Mononuclear cell (primary cell): Measurements from ENCODE around the gene OBSCN. TPM values are rescaled to one million over a fixed set of nuclear protein-coding genes. Genes with fewer than 3 reads are reported as not detected.
"Not testable (repeated sequence)": the region's sequence is repeated elsewhere in the genome, so short reads cannot be mapped to it uniquely, and the experiment has no call there.

Experiments used
- H3K27me3 ChIP-seq: 2 replicates; pipeline ENCODE4 v1.6.0; 2011; ENCODE audit warnings: low read length, control low read depth; ENCODE audit not compliant: insufficient read depth
- H3K4me1 ChIP-seq: 2 replicates; pipeline ENCODE4 v1.5.1; 2011; ENCODE audit warnings: mild to moderate bottlenecking, low read length, control low read depth; ENCODE audit not compliant: insufficient read depth
- H3K4me3 ChIP-seq: 2 replicates; pipeline ENCODE4 v1.5.1; 2011; ENCODE audit warnings: mild to moderate bottlenecking, low read length, moderate library complexity
- H3K9me3 ChIP-seq: 2 replicates; pipeline ENCODE4 v1.5.1; 2011; ENCODE audit warnings: low read depth, mild to moderate bottlenecking, control low read depth, low read length
- total RNA-seq: library from RNA; depleted of rRNA; stranded (reverse); fragments of >200 nt; gene quantifications from one replicate; pipeline ENCODE4 v1.2.3, GENCODE V29; 2012

The OBSCN gene
- total RNA-seq, 1 donor, result 26.3 TPM

DNA sequence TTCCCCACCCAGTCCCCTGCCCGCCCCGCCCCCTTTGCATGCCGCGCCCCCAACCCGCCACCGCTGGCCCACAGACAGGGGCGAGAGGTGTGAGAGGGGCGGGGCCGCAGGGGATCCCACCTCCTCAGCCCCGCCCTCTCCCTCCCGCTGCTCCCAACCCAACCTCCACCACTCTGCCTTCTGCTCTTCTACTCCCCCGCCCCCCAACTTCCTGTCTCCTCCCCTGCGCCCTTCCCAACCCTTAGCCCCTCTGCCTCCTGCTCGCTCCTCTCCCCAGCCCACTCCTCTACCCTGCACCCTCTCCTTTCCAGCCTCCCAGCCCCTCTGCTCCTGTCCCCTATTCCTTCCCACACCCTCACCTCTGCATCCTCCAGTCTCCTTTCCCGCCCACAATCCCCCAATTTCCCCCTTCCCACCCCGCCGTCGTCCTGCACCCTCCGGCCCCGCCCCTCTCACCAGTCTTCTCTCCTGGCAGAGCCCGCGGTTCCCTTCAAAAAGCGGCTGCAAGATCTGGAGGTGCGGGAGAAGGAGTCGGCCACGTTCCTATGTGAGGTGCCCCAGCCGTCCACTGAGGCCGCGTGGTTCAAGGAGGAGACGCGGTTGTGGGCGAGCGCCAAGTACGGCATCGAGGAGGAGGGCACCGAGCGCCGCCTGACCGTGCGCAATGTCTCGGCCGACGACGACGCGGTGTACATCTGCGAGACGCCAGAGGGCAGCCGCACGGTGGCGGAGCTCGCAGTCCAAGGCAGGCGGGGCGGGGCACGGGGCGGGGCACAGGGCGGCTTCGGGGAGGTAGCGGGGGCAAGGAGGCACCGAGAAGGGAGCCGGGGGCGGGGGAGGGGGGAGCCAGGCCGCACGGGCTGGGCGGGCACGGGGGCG lies 5.4 kb downstream of the OBSCN start:
- Histone ChIP-seq H3K4me1 (no peaks in the 10 kb centered on the region), H3K4me3 (peak overlapping the region; percentile 24), H3K27me3 (no peaks in the 10 kb centered on the region), H3K9me3 (no peaks in the 10 kb centered on the region)

DNA sequence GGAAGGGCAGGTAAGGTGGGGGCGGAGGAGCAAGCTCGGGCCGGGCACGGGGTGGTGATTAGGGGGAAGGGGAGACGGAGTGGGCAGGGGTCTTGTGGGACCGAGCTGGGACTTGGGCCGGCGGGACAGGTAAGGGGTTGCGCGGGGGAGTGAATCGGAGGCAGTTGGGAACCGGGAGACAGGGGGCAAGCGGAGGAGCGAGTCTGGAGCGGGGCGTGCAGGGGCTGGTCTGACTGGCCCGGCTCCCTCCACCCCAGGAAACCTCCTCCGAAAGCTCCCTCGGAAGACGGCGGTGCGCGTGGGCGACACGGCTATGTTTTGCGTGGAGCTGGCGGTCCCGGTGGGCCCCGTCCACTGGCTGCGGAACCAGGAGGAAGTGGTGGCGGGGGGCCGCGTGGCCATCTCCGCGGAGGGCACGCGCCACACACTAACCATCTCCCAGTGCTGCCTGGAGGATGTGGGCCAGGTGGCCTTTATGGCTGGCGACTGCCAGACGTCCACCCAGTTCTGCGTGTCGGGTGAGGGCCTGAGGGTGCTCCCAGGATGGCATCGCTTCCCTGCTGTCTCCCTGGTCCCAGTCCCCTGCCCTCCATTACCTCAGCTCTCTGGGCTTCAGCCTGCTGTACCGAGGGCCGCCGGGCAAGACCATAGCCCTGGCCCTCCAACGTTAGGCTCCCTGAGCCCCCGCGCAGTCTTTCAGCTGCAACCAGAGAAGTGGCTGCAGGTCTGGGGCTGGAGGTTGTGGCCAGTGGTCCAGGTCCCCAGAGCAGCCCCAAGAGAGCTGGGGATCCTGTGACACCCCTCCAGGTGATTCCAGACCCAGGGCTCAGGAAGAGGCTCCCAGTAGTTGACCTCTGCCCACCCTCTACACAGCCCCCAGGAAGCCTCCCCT lies 6.3 kb downstream of the OBSCN start:
- Histone ChIP-seq H3K27me3 (no peaks in the 10 kb centered on the region), H3K9me3 (no peaks in the 10 kb centered on the region), H3K4me3 (no peak overlapping the region), H3K4me1 (no peaks in the 10 kb centered on the region)

DNA sequence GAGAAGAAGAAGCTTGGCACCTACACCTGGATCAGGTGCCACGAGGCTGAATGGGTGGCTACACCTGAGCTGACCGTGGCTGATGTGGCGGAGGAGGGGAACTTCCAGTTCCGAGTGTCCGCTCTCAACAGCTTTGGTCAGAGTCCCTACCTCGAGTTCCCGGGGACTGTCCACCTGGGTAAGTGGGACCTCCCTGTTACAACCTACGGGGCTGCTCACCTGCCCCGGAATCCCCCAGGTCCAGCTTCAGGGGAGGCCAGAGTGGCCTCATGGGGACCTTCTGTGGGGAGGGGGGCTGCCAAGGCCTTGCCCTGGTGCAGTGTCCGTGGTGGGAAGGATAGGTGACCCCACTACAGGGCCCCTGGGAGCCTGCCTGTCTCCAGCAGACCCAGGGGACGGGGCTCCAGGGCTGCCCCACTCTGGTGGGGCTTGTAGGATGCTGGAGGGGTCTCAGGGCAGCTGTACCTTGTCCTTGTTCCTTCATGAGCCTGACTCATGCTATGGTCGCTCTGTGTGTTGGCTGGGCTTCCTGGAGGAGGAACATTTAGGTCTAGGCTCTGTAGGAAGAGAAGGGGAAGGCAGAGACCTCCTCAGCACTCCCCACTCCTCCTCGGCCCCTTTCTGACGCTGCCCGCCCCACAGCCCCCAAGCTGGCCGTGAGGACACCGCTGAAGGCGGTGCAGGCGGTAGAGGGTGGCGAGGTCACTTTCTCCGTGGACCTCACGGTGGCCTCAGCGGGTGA lies 7.2 kb downstream of the OBSCN start:
- Histone ChIP-seq H3K4me3 (no peak overlapping the region), H3K27me3 (no peaks in the 10 kb centered on the region), H3K9me3 (no peaks in the 10 kb centered on the region), H3K4me1 (no peaks in the 10 kb centered on the region)

DNA sequence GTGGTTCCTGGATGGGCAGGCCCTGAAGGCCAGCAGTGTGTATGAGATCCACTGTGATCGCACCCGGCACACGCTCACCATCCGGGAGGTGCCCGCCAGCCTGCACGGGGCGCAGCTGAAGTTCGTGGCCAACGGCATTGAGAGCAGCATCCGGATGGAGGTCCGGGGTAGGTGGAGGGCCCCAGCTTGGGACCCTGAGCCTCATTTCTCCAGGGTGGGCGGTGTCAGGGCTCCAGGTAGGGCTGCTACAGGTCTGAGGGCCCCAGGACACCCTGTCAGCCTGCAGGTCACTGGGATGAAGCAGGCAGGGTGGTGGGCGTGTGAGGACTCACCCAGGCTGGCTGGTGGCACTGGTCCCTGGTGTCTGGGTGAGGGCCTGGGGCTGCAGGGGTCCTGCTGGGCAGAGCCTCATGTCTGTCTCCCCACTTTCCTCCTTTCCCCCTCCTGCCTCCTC lies 7.8 kb downstream of the OBSCN start:
- Histone ChIP-seq H3K4me3 (no peak overlapping the region), H3K9me3 (no peaks in the 10 kb centered on the region), H3K27me3 (no peaks in the 10 kb centered on the region), H3K4me1 (no peaks in the 10 kb centered on the region)

DNA sequence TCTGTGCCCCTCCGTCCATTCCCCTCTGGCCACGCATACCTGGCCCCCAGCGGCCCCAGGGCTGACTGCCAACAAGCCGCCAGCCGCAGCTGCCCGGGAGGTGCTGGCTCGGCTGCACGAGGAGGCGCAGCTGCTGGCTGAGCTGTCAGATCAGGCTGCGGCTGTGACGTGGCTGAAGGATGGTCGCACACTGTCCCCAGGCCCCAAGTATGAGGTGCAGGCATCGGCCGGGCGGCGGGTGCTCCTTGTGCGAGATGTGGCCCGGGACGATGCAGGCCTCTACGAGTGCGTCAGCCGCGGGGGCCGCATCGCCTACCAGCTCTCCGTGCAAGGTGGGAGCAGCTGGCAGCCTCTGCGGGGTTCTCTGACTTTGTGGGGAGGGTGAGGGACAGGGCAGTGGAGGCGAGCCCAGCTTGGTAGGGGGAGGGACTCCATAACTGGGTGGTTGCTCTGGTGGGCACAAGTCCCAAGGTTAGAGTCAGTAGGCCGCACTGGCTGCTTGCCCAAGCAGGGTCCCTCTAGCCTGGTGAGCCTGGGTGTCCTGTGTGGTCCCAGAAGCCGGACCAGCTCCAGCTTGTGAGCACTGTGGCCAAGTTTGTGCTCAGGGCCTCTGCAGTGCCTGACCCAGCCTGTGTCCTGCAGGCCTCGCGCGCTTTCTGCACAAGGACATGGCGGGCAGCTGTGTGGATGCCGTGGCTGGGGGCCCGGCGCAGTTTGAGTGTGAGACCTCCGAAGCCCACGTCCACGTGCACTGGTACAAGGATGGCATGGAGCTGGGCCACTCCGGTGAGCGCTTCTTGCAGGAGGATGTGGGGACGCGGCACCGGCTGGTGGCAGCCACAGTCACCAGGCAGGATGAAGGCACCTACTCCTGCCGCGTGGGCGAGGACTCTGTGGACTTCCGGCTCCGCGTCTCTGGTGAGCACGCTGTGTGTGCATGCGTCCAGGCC lies 8.8 kb downstream of the OBSCN start:
- Histone ChIP-seq H3K4me1 (no peaks in the 10 kb centered on the region), H3K4me3 (no peak overlapping the region), H3K27me3 (no peaks in the 10 kb centered on the region), H3K9me3 (no peaks in the 10 kb centered on the region)

DNA sequence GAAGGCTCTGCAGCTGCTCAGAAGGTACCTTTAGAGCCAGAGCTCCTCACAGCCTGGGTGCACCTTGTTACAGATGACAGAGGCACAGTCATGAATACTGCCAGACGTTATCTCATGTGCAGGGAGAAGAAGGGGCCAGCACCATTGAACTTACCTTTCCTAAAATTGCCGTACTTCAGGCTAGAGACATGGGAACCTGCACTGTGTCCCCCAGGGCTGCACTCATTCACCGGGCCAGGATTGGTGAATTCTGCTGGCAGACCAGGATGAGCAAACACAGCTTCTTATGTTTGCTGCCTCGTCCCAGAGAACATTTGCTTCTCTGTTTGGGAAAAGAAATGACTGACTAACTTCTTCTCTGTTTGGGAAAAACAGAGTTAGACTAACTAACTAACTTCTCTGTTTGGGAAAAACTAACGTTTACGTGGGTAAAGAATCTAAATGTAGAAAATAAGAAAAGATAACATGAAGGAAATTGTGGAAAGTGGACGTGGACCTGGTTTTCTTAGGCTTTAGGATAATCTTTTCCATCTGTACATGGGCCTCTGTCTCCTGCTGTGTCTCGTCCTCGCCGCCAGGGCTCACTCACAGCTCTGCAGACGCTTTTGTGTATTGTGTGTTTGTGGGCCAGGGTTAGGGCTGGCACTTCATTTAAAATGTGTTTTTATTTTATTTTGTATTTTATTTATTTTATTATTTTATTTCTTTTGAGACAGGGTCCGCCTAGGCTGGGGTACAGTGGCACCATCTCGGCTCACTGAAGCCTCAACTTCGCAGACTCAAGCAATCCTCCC lies 9.9 kb downstream of the OBSCN start:
- Histone ChIP-seq H3K27me3 (no peaks in the 10 kb centered on the region), H3K4me1 (no peaks in the 10 kb centered on the region), H3K9me3 (no peaks in the 10 kb centered on the region), H3K4me3 (no peak overlapping the region)

DNA sequence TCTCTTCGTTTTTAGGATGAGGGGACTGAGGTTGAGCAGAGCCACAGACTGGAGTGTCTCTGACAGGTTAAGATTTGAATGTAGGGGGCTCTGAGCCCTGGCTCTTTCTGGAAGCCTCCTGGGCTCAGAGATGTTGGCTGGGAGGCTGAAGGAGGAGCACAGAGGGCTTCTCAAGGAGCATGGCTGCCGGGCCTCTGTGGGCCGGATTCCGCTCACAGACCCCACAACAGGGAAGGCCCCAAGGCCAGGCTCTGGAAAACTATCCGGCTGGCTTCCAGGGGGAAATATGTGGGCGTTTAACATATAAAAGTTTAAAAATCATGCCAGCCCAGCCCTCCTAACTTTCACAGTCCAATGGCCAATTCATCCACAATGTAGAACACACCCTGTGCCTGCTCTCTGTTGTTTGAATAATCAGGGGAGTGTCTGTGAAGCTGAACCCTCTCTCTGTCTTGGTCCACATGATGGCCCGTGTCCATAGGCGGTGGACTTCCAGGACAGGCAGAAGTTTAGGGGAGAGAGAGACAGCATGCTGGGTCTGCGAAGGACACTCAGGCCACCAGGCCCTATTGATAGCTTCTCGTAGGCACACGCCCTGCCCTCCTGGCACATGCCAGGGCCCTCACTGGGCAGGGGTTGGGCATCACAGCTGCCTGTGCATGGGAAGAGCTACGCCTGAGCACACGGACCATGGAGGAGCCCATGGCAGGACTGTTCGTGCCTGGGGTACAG lies 10.8 kb downstream of the OBSCN start:
- no peaks in the 10 kb centered on the region for H3K9me3 ChIP-seq
- no peaks in the 10 kb centered on the region for H3K4me1 ChIP-seq
- no peak overlapping the region for H3K4me3 ChIP-seq
- H3K27me3 ChIP-seq, result no peaks in the 10 kb centered on the region

DNA sequence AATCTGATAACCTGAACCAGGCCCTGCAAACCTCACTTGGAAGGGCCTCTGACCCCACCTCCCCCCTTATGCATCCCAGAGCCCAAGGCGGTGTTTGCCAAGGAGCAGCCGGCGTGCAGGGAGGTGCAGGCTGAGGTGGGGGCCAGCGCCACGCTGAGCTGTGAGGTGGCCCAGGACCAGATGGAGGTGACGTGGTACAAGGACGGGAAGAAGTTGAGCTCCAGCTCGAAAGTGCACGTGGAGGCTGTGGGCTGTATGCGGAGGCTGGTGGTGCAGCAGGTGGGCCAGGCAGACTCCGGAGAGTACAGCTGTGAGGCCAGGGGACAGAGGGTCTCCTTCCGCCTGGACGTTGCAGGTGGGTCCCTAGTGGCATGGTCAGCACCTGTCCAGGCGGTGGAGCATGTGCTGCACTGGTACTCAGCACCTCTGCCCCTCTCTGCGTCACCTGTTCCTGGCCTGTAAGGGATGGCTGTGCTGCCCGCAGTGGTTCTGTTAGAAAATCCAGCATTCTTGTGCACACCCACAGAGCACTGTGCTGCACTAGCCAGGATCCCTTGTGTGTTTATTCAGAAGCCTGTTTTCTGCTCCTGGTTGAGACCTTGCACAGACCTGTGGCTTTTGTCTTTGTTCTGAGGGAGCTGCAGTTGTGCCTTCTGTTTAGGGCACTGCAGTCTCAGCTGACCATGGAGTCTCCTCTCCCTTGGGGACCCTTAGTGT lies 11.6 kb downstream of the OBSCN start:
- no peak overlapping the region for H3K4me3 ChIP-seq
- H3K4me1 ChIP-seq, result no peaks in the 10 kb centered on the region
- H3K27me3 ChIP-seq, result no peaks in the 10 kb centered on the region
- no peaks in the 10 kb centered on the region for H3K9me3 ChIP-seq

DNA sequence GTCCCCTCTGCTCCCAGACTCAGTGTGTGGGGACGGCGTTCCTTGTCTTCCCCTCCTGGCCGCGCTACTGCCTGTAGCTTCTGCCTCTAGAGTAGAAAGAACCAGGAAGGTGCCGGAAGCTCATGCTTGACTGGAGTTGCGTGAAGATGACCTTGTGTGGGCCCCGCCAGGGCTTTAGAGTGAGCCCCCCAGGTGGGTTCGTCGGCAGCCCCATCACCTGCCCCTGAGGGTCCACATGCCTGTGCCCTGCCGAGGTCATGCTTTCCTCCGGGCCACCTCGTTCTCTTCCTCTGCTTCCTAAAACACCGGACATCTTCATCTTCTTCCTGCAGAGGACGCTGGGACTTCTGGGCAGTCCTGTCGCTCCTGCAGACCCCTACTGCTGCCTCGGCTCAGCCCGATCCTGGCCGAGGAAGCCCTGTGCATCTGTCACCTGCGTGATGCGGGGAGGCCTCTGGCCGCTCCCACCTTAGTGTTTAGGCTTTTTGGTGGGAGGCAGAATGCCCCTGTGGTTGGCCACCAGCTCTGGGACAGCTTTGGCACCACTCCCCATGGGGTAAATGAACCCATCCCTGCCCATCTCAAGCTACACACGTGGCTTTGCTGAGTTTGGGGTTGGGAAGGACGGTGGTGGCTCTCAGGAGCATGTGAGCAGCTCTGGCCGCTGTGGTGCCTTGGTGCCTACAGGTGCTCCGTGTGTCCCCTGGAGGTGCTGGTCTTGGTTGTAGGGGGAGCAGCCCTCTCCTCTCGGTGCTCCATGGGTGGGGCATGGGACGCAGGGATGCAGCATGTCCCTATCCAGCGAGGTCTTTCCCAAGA lies 12.3 kb downstream of the OBSCN start:
- H3K9me3 ChIP-seq, result no peaks in the 10 kb centered on the region
- no peaks in the 10 kb centered on the region for H3K4me1 ChIP-seq
- no peaks in the 10 kb centered on the region for H3K27me3 ChIP-seq
- H3K4me3 ChIP-seq, result no peak overlapping the region

DNA sequence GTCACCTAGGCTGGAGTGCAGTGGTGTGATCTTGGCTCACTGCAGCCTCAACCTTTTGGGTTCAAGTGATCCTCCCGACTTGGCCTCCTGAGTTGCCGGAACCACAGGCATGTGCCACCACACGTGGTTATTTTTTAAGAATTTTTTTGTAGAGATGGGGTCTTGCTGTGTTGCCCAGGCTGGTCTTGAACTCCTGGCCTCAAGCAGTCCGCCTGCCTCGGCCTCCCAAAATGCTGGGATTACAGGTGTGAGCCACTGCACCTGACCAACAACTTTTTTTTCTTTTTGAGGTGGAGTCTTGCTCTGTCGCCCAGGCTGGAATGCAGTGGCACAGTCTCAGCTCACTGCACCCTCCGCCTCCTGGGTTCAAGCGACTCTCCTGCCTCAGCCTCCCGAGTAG lies 13.3 kb downstream of the OBSCN start:
- not testable (repeated sequence) for H3K4me1 ChIP-seq, H3K27me3 ChIP-seq, H3K4me3 ChIP-seq, H3K9me3 ChIP-seq

DNA sequence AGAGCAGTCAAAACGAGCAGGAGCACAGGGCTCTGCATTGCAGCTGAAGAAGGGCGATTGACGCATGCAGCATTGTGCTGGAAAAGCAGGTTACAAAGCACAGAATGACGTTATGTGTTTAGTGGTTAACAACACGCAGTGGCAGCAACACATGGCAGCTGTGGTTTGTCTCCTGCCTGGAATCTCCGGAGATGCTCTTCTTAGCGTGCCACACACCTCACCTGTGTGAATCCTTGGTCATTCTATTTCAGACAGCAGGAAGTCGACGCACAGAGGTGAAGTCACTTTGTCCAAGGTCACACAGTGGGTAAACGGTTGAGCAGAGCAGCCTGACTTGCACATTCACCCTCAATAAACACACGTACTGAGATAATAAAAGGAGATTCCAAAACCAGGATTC lies 14.7 kb downstream of the OBSCN start:
- Histone ChIP-seq H3K4me3 (no peak overlapping the region), H3K4me1 (no peaks in the 10 kb centered on the region), H3K27me3 (no peaks in the 10 kb centered on the region), H3K9me3 (no peaks in the 10 kb centered on the region)
